GM12872 (cell line): ENCODE results near the gene CPVL.

Experiments
- TF ChIP-seq, protein P1 (sequence below): IDR thresholded peaks from 3 replicates; pipeline ENCODE4 v1.5.1; 2011; ENCODE audit warnings: low read depth, mild to moderate bottlenecking, low read length, moderate library complexity; ENCODE audit not compliant: insufficient read depth

The CPVL gene

DNA sequence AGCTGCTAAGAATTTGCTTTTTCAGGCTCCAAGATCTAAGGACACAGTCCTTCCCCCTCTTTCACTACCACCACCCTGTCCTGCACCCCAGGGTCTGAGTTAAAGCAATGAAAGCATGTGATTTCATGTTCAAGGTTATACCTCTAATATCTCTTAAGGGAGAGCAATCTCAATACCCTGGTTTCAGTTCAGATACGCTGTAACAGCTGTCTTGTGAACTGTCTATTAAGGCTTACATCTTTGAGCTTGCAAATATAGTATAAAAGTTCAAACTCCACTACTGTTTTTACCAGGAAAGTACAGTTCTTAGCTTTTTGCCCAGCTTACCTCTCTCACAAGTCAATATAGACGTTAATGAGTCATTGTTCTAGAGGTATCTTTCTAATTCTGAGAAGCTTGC, 2.6 kb downstream of the CPVL start:
- TF ChIP-seq, protein P1, sequence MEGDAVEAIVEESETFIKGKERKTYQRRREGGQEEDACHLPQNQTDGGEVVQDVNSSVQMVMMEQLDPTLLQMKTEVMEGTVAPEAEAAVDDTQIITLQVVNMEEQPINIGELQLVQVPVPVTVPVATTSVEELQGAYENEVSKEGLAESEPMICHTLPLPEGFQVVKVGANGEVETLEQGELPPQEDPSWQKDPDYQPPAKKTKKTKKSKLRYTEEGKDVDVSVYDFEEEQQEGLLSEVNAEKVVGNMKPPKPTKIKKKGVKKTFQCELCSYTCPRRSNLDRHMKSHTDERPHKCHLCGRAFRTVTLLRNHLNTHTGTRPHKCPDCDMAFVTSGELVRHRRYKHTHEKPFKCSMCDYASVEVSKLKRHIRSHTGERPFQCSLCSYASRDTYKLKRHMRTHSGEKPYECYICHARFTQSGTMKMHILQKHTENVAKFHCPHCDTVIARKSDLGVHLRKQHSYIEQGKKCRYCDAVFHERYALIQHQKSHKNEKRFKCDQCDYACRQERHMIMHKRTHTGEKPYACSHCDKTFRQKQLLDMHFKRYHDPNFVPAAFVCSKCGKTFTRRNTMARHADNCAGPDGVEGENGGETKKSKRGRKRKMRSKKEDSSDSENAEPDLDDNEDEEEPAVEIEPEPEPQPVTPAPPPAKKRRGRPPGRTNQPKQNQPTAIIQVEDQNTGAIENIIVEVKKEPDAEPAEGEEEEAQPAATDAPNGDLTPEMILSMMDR = no peak

GRCh38 chr7:29142021-29142727, 4.2 kb downstream of the CPVL start:
- TF ChIP-seq, protein P1 = no peak

GRCh38 chr7:29140873-29141468, 5.4 kb downstream of the CPVL start:
- TF ChIP-seq, protein P1 = no peak

GRCh38 chr7:29139796-29140195, 6.5 kb downstream of the CPVL start:
- TF ChIP-seq, protein P1 = no peak

- TF ChIP-seq, protein P1 = no peak
Observed at GRCh38 chr7:29139191-29139590, 7.1 kb downstream of the CPVL start.

- TF ChIP-seq, protein P1 = no peak
Observed at GRCh38 chr7:29138588-29138987, 7.7 kb downstream of the CPVL start.

- TF ChIP-seq, protein P1 = no peak
Observed at GRCh38 chr7:29135846-29136245, 10.5 kb downstream of the CPVL start.
